ENCODE measurements around the gene ZNF148. TPM values are rescaled to one million over a fixed set of nuclear protein-coding genes. Genes with fewer than 3 reads are reported as not detected.

ZNF148 gene
- total and polyA plus RNA-seq, 2 of the 4 experiments (the other 2 are of a cell fraction), result 9.4 to 65.2 TPM

DNA sequence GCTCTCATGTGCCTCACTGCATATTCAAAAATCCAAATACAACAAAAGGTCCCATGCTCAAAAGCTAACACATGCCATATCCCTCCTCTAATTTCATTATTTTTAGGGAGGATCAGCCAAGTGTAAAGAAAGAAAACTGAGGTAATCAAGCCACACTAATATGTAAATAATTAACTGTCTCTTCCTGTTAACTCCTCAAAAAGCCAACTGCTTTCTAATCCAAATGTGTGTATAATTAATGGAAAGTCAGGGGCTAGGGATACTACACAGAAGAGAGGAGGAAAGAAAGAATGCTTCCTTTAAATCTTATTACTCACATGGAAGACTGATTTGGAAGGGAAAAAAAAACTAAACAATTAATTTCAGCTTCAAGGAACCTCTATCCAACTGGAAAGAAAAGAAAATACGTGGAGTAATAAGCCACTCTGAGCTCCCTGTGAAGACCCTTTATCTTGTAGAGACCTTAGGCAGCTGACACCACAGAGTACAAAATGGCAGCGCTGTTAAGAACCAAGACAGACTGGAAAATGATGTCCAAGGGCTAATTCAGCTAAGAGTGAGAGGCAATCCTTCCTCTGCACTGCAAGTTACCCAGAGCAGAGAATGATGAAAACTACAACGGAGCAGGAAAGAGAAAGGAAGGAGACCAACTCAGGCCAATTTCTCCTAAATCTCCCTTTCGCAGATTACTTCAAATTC lies 56.8 kb downstream of the ZNF148 start:
- Histone ChIP-seq H4K91ac (ENCODE audit: insufficient read depth, low read depth, low read length) (no peak overlapping the region), H4K8ac (ENCODE audit: low read depth in 2 of 2, low read length in 2 of 2) (no peak overlapping the region), H3K36me3 (ENCODE audit: control insufficient read depth, insufficient read depth, low read length) (peaks cover 2% of the 10 kb centered on the region), H2BK120ac (ENCODE audit: low read depth, low read length) (no peak overlapping the region; the same call in 1 of the 2 replicates), H2AK9ac (replicated peaks; ENCODE audit: low read depth, low read length, poor library complexity) (no peak overlapping the region), H3K9me3 (ENCODE audit: control insufficient read depth, insufficient read depth, low read length) (no peaks in the 10 kb centered on the region), H3K4me3 (ENCODE audit: insufficient read depth, low read depth, low read length) (no peak overlapping the region), H3K4me1 (ENCODE audit: control insufficient read depth, insufficient read depth, low read length) (peaks cover 4% of the 10 kb centered on the region; the same call in 1 of the 2 replicates), H2AFZ (replicated peaks; ENCODE audit: low read length, poor library complexity) (no peak overlapping the region), H3K56ac (ENCODE audit: extremely low read depth, insufficient read depth, low read length) (no peak overlapping the region), H4K5ac (ENCODE audit: low read depth, low read length) (no peak overlapping the region), H2BK20ac (ENCODE audit: low read depth, low read length) (no peak overlapping the region), H3K79me1 (ENCODE audit: low read depth in 1 of 2, low read length in 2 of 2) (peaks cover 4 to 38% of the 10 kb centered on the region in 2 experiments; a peak in 3 of 4 replicates), H3K27ac (ENCODE audit: insufficient read depth, low read length) (no peak overlapping the region), H2BK15ac (ENCODE audit: low read depth, low read length) (no peak overlapping the region), H3K23ac (ENCODE audit: low read depth, low read length) (peak overlapping the region; percentile 72; the same call in 1 of the 2 replicates), H4K20me1 (ENCODE audit: insufficient read depth, low read length) (no peaks in the 10 kb centered on the region; the same call in 1 of the 2 replicates), H3K9me1 (ENCODE audit: insufficient read depth, low read length) (peaks cover 2% of the 10 kb centered on the region; the same call in 1 of the 2 replicates), H2AK5ac (ENCODE audit: low read depth, low read length) (peak overlapping the region; percentile 53; the same call in 1 of the 2 replicates), H3K4me2 (ENCODE audit: low read depth, low read length) (no peak overlapping the region), H3K27me3 (ENCODE audit: control insufficient read depth, insufficient read depth, low read length) (no peaks in the 10 kb centered on the region), H3K18ac (ENCODE audit: low read depth, low read length) (no peak overlapping the region), H3K4ac (ENCODE audit: low read depth, low read length) (no peak overlapping the region), H3K9ac (ENCODE audit: low read depth, low read length) (no peak overlapping the region), H2BK5ac (ENCODE audit: low read depth, low read length, poor library complexity, severe bottlenecking) (peak overlapping the region; percentile 10), H3K14ac (replicated peaks; ENCODE audit: low read depth, low read length) (0 out of 2 replicates have a peak overlapping the region, but pooled peaks have one; percentile 10)
- ChIA-PET POLR2A (ENCODE audit: unreplicated experiment) (interaction anchor here (0.5 kb wide), 1 partner anchor 82 kb away, joined by 3 read pairs; no protein-coding TSS in a partner anchor), CTCF (interaction anchor here (0.6 to 0.7 kb wide), 2 partner anchors 17 to 259 kb away, joined by 3 read pairs; no protein-coding TSS in a partner anchor)
- BruUV-seq (replicated peaks), result no TSS peak
- intact Hi-C loops (cut with micrococcal nuclease) (no loop called here), dilution Hi-C loops (cut with HindIII; ENCODE audit: low sequenced_read_pairs, unreplicated experiment) (no loop called here), in situ Hi-C loops (cut with MboI; ENCODE audit: low sequenced_read_pairs) (no loop called here)
- no CpG with 5 or more reads among the region's 4 CpGs for WGBS, 2 experiments (ENCODE audit: extremely low coverage in 2 of 2, insufficient read length in 1 of 2)
- DNase-seq, result no peak
- TF ChIP-seq, protein P1, sequence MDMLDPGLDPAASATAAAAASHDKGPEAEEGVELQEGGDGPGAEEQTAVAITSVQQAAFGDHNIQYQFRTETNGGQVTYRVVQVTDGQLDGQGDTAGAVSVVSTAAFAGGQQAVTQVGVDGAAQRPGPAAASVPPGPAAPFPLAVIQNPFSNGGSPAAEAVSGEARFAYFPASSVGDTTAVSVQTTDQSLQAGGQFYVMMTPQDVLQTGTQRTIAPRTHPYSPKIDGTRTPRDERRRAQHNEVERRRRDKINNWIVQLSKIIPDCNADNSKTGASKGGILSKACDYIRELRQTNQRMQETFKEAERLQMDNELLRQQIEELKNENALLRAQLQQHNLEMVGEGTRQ (IDR thresholded peaks at IDR 0.05; ENCODE audit: low read depth, low read length), result no peak
- no peak for TF ChIP-seq RFX5 (IDR thresholded peaks at IDR 0.05; ENCODE audit: low read depth, low read length)
- no peak for TF ChIP-seq MXI1 (IDR thresholded peaks at IDR 0.05; ENCODE audit: borderline replicate concordance, low read depth, low read length)
- no peak for TF ChIP-seq CHD1 (IDR thresholded peaks at IDR 0.05; ENCODE audit: low read depth, low read length)
- TF ChIP-seq RAD21 (IDR thresholded peaks at IDR 0.05; ENCODE audit: low read length), result no peak
- no peak for TF ChIP-seq BHLHE40 (IDR thresholded peaks at IDR 0.05; ENCODE audit: low read depth, low read length)
- TF ChIP-seq, protein P2, sequence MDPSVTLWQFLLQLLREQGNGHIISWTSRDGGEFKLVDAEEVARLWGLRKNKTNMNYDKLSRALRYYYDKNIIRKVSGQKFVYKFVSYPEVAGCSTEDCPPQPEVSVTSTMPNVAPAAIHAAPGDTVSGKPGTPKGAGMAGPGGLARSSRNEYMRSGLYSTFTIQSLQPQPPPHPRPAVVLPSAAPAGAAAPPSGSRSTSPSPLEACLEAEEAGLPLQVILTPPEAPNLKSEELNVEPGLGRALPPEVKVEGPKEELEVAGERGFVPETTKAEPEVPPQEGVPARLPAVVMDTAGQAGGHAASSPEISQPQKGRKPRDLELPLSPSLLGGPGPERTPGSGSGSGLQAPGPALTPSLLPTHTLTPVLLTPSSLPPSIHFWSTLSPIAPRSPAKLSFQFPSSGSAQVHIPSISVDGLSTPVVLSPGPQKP (IDR thresholded peaks at IDR 0.05; ENCODE audit: borderline replicate concordance, low read depth, low read length), result no peak
- no peak for TF ChIP-seq NFE2L2 (IDR thresholded peaks at IDR 0.05; ENCODE audit: low read depth, low read length)
- no peak for TF ChIP-seq POLR2A (IDR thresholded peaks at IDR 0.05; ENCODE audit: low read depth, low read length)
- no peak for TF ChIP-seq SMC3 (IDR thresholded peaks at IDR 0.05; ENCODE audit: low read depth, low read length)
- TF ChIP-seq MAZ (IDR thresholded peaks at IDR 0.05; ENCODE audit: borderline replicate concordance, low read depth, low read length), result no peak
- TF ChIP-seq RCOR1 (IDR thresholded peaks at IDR 0.05; ENCODE audit: insufficient replicate concordance, low read length), result no peak
- ATAC-seq (ENCODE audit: low read depth), result no peak

All from IMR-90 (cell line).